ENCODE measurements around the gene NAA15. TPM values are rescaled to one million over a fixed set of nuclear protein-coding genes. Genes with fewer than 3 reads are reported as not detected.

Gene NAA15
- total and polyA plus RNA-seq, 11 donors: 8.7 to 50.8 (median 31.3) TPM

- WGBS, 4 donors: 92 to 99% (median 96%) methylated on average over 2 of the region's 2 CpGs
- Histone ChIP-seq H3K9me3 (no peaks in the 10 kb centered on the region), H3K36me3 (no peaks in the 10 kb centered on the region), H3K4me1 (peaks cover 2 to 29% (median 14%) of the 10 kb centered on the region in 12 donors), H3K27ac (no peak overlapping the region), H3K27me3 (no peaks in the 10 kb centered on the region), H3K4me3 (no peak overlapping the region)
- no peak for DNase-seq
- intact Hi-C loops (cut with DNase I): loop anchor here in 3 of 10 donors (5.0 to 10.0 kb wide), 5 partner anchors 33 to 368 kb away; partner anchors contain the start of gene SETD7 (in 2 of the 3)
- no peak for TF ChIP-seq POLR2A (IDR thresholded peaks at IDR 0.05)
- no peak for TF ChIP-seq CTCF (IDR thresholded peaks at IDR 0.05)
- ATAC-seq: no peak
Measured at GRCh38 chr4:139450586-139450985, 149.3 kb downstream of the NAA15 start.

DNA sequence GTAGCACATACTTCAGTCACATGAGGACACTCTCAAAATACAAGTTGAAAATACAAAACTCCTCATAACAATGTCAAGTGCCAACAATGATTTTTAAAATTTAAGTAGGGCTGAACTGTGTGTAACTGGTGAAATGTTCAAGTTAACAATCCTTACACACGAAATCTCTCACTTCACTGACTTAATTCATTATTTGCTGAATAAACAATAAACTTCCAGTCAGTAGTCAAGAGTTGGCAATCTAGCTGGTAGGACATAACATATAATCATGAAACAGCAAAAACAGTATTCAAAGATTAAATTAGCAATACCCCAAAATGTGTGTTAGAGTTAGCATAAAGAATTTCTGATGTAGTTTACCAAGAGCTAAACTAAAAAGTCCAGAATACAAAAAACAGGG, 150.7 kb downstream of the NAA15 start:
- intact Hi-C loops (cut with DNase I): loop anchor here in 4 of 10 donors (2.0 to 10.0 kb wide), 8 partner anchors 35 to 370 kb away; partner anchors contain the start of genes SETD7 (in 3 of the 4) and ELF2 (in 1 of the 4)
- H3K27ac ChIP-seq: no peak overlapping the region
- peak overlapping the region in 3 of 12 donors; percentile 88 to 92 (median 88) for H3K4me3 ChIP-seq
- no peaks in the 10 kb centered on the region for H3K9me3 ChIP-seq
- TF ChIP-seq CTCF (IDR thresholded peaks at IDR 0.05) (no peak), POLR2A (IDR thresholded peaks at IDR 0.05) (no peak)
- DNase-seq: no peak
- peaks cover 9 to 43% (median 25%) of the 10 kb centered on the region in 12 donors for H3K4me1 ChIP-seq
- ATAC-seq: no peak
- no peaks in the 10 kb centered on the region for H3K36me3 ChIP-seq
- WGBS, 4 donors: 83 to 100% (median 92%) methylated on average over 1 of the region's 1 CpG
- H3K27me3 ChIP-seq: no peaks in the 10 kb centered on the region

DNA sequence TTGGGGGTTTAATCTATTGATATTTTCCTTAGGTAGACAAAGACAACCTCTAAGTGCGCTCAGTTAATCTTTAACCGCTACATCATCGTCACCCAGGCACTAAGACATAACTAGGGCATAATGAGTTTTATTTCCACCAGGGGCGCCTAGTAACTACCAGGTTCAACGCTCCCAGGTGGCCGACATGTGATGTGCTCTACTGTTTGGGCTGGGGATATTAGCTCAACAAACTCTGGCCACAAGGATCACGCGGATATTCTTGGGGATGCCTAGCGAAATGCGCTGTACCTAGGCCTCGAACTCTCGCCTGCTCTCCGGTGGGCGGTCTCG, 151.7 kb downstream of the NAA15 start:
- TF ChIP-seq POLR2A (IDR thresholded peaks at IDR 0.05): no peak
- peak in 7 of 12 donors; percentile 24 to 35 (median 27) for TF ChIP-seq CTCF (IDR thresholded peaks at IDR 0.05)
- intact Hi-C loops (cut with DNase I): loop anchor here in 5 of 10 donors (1.0 to 10.0 kb wide), 10 partner anchors 34 to 371 kb away; partner anchors contain the start of genes SETD7 (in 4 of the 5) and ELF2 (in 1 of the 5)
- no peaks in the 10 kb centered on the region for H3K9me3 ChIP-seq
- no peaks in the 10 kb centered on the region for H3K27me3 ChIP-seq
- H3K4me1 ChIP-seq: peaks cover 9 to 53% (median 29%) of the 10 kb centered on the region in 12 donors
- H3K27ac ChIP-seq: peak overlapping the region; percentile 88 to 99 (median 97)
- H3K36me3 ChIP-seq: no peaks in the 10 kb centered on the region
- peak overlapping the region; percentile 71 to 95 (median 90) for H3K4me3 ChIP-seq
- DNase-seq: no peak
- 1 to 4% (median 3%) methylated on average over 6 to 15 of the region's 15 CpGs for WGBS, 4 donors
- ATAC-seq: peak in 3 of 4 donors; percentile 8 to 33 (median 16)

GRCh38 chr4:139453371-139454110, 152.2 kb downstream of the NAA15 start:
- intact Hi-C loops (cut with DNase I): loop anchor here in 5 of 10 donors (1.0 to 10.0 kb wide), 10 partner anchors 34 to 371 kb away; partner anchors contain the start of genes SETD7 (in 4 of the 5) and ELF2 (in 1 of the 5)
- Histone ChIP-seq H3K36me3 (no peaks in the 10 kb centered on the region), H3K27ac (peak overlapping the region; percentile 88 to 99 (median 97)), H3K9me3 (no peaks in the 10 kb centered on the region), H3K27me3 (no peaks in the 10 kb centered on the region), H3K4me1 (peaks cover 9 to 55% (median 33%) of the 10 kb centered on the region in 12 donors), H3K4me3 (peak overlapping the region; percentile 71 to 95 (median 90))
- TF ChIP-seq CTCF (IDR thresholded peaks at IDR 0.05) (peak in 5 of 12 donors; percentile 5 to 46 (median 7)), POLR2A (IDR thresholded peaks at IDR 0.05) (peak in 1 of 2 donors; percentile 73)
- WGBS, 4 donors: 0 to 1% (median 0%) methylated on average over 6 to 76 of the region's 76 CpGs
- ATAC-seq: peak; percentile 98
- peak; percentile 98 to 99 (median 98) for DNase-seq
